GM19452 (cell line): ENCODE results near the gene SLC25A47.
A peak's percentile ranks its signal among the peaks of the same experiment; 100 is the strongest.

Experiments
- ATAC-seq: cut with Tn5 transposase; IDR thresholded peaks from one replicate; pipeline ENCODE4 v1.9.1; 2021; ENCODE audit not compliant: unreplicated experiment

The SLC25A47 gene

DNA sequence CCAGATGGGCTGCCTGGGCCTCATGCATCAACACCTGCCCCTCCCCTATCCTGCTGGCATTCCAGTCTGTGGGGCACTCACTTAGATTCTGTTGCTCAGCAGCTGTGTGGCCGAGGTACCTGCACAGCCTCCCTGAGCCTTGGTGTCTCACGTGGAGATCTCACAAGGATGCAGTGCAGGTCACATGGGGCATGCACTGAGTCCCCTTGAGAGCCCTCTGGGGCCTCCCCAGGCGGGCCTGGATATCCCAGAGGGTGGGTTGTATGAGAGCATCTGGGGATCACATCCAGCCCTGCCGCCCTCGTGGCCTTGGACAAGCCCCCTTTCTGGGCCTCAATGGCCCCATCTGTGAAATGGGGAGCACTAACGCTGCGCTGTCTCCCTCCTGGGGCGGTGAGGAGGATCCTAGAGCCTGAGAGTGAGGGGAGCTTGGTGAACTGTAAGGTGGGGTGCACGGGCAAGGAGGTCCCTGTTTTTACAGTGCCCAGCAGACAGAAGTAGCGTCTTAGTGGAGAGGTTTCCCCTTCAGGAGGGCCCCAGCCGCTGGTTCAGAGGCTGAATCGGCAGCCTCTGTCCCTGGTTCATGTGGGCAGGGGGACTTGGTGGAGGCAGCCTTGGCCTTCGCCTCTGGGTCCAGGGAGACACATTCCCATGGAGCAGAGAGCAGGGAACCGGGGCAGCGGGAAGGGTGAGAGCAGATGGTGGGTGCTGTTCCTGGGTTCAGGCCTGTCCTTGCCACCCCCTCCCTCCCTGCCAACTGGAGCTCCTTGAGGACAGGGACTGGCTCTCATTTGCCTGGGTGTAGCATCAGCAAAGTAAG, 791 bp upstream of the SLC25A47 start:
- ATAC-seq: no peak

GRCh38 chr14:100323942-100324307, 786 bp downstream of the SLC25A47 start:
- ATAC-seq: no peak

DNA sequence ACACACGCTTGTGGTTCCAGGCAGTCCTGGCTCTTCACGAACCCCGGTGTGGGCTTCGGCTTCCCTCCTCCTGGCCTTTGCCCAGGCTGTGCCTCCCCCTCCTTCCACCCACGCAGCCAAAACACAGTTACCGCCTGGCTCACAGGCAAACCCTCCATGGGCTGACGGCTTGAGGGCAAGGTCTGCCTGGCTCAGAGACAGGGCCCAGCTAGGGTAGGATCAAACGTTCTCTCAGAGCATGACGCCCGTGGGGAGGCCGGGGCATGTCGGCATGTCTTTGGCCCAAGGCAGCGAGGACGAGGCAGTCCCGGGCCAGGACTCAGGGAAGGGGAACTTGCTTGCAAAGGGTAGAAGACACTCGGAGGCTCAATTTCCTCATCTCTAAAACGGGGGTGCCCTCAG, 2.1 kb downstream of the SLC25A47 start:
- no peak for ATAC-seq

- ATAC-seq: no peak
Measured at GRCh38 chr14:100325958-100326357, 2.8 kb downstream of the SLC25A47 start.

- ATAC-seq: no peak
Measured at GRCh38 chr14:100327128-100327527, 4.0 kb downstream of the SLC25A47 start.

DNA sequence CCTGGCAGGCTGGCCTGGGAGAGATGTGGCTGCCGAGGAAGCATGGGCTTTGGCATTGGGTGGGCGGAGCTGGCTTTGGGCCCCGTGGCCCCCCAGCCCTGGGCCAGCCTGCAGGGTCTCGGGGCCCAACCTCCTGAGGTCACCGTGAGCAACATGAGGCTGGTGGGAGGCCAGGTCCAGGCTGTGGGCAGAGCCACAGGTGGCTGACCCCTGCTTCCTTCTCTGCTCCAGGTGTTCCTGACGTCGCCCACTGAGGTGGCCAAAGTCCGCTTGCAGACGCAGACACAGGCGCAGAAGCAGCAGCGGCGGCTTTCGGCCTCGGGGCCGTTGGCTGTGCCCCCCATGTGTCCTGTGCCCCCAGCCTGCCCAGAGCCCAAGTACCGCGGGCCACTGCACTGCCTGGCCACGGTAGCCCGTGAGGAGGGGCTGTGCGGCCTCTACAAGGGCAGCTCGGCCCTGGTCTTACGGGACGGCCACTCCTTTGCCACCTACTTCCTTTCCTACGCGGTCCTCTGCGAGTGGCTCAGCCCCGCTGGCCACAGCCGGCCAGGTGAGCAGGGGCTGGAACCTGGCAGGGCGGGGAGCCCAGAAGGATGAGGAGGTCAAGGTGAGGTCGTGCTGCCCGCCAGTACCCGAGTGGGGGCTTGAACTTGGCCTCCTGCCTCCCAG, 5.5 kb downstream of the SLC25A47 start:
- no peak for ATAC-seq

DNA sequence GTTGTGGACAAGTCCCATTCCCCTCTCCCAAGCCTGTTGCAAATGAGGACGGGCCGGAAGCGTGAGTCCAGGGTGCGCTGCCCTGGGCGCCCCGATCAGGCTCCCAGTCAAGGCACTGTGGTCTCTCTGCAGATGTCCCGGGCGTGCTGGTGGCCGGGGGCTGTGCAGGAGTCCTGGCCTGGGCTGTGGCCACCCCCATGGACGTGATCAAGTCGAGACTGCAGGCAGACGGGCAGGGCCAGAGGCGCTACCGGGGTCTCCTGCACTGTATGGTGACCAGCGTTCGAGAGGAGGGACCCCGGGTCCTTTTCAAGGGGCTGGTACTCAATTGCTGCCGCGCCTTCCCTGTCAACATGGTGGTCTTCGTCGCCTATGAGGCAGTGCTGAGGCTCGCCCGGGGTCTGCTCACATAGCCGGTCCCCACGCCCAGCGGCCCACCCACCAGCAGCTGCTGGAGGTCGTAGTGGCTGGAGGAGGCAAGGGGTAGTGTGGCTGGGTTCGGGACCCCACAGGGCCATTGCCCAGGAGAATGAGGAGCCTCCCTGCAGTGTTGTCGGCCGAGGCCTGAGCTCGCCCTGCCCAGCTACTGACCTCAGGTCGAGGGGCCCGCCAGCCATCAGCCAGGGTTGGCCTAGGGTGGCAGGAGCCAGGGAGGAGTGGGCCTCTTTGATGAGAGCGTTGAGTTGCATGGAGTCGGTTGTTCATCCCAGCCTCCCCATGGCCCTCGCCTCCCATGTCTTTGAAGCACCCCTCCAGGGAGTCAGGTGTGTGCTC, 6.3 kb downstream of the SLC25A47 start:
- no peak for ATAC-seq

DNA sequence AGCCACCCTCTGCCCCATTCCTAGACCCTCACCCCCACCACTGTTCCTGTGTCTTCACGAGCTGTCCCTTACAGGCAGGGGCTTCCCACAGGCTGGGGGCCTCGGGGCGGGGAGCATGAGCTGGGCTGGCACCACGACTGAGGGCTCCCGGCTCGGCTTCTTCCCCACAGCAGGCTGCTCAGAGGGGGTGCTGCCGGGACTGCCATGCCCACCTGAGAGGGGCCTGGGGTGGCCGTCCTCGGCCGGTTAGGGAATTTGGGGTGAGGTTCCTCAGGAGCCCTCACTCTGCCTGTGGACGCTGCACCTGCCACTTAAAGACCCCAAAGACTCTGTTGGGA, 6.8 kb downstream of the SLC25A47 start:
- ATAC-seq: no peak

DNA sequence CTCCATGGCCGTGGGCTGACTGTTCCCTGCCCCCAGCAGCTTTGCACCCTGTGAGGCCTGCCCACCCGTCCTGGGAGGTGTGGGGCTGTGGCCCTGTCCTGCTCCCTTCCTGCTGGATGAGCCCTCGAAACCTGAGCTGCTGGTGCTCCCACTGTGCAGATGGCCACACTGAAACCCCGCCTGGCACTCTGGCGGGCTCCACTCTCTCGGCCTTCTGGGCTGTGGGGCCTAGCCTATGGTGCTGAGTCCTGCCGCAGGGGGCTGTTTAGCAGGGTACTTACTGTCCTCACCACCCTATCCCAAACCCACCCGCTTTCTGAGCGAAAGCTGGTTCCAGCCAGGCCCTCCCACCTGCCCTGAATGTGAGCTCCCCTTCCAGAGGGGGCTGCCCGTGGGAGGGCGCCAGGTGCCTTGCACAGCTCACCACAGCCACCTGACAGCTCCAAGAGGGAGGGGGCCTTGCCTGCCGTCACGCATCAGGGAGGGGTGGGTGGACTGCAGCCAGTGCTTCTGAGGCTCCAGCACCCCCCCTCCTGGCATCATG, 7.3 kb downstream of the SLC25A47 start:
- no peak for ATAC-seq

GRCh38 chr14:100332071-100332639, 9.0 kb downstream of the SLC25A47 start:
- no peak for ATAC-seq

- ATAC-seq: peak; percentile 94
Measured at GRCh38 chr14:100332797-100333196, 9.7 kb downstream of the SLC25A47 start.

- no peak for ATAC-seq
Measured at GRCh38 chr14:100333311-100333710, 10.2 kb downstream of the SLC25A47 start.

GRCh38 chr14:100333827-100334226, 10.7 kb downstream of the SLC25A47 start:
- no peak for ATAC-seq

GRCh38 chr14:100334904-100335303, 11.8 kb downstream of the SLC25A47 start:
- no peak for ATAC-seq

GRCh38 chr14:100336618-100337530, 13.7 kb downstream of the SLC25A47 start:
- ATAC-seq: no peak

- no peak for ATAC-seq
Measured at GRCh38 chr14:100339766-100340422, 16.8 kb downstream of the SLC25A47 start.

DNA sequence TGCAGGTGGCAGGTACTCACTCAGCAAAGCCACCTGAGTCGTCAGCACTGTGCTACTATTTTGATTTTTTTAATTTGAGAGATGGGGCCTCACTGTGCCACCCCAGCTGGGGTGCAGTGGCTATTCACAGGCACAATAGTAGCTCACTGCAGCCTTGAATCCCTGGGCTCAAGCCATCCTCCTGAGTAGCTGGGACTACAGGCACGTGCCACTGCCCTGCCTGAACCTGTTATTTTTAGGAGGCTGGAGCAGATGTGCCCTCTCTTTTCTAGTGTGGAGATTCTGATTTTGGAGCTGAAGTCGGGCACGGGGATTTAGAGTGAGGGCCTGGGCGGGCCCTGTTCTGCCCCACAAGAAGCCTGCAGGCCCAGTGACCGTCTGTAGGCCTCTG, 17.3 kb downstream of the SLC25A47 start:
- no peak for ATAC-seq

GRCh38 chr14:100341301-100342031, 18.3 kb downstream of the SLC25A47 start:
- no peak for ATAC-seq

DNA sequence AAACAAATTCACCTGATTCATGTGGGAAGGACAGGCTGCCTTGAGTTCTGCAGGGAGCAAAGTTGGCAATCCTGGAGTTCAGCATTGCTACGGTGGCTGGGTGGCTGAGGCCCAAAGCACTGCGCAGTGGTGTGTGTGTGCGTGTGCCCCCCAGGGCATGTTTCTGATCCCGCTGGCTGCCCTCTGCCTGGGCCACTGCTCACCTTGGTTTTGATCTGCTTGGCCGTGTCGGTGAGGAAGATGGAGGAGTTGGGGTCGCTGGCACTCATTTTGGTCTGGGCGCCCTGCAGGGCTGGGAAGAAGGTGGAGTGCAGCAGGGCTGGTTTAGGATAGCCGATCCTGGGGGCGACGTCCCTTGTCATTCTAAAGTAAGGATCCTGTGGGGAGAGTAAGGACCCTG, 19.1 kb downstream of the SLC25A47 start:
- no peak for ATAC-seq
